Hepatocyte (in vitro differentiated cells): ENCODE measurements around the gene CABLES2.

Source experiments
- CTCF ChIP-seq: fragments of 200-600 bp; sonication (generic); IDR thresholded peaks from 2 replicates; pipeline ENCODE4 v1.5.1; 2016; ENCODE audit warnings: antibody characterized with exemption, mild to moderate bottlenecking; ENCODE audit not compliant: poor library complexity
- EZH2 ChIP-seq: fragments of 200-600 bp; sonication (generic); IDR thresholded peaks from 2 replicates; pipeline ENCODE4 v1.6.1; 2016; ENCODE audit warnings: antibody characterized with exemption, mild to moderate bottlenecking, borderline replicate concordance
- EZH2phosphoT487 ChIP-seq: fragments of 200-600 bp; sonication (generic); IDR thresholded peaks from one replicate; pipeline ENCODE4 v1.6.1; 2018; ENCODE audit warnings: antibody characterized with exemption, mild to moderate bottlenecking, low read depth, moderate library complexity; ENCODE audit not compliant: unreplicated experiment, severe bottlenecking

GRCh38 chr20:62423326-62423706 lies 16.2 kb upstream of the CABLES2 start:
- TF ChIP-seq CTCF (no peak), EZH2 (no peak), EZH2phosphoT487 (no peak)
